Naive thymus-derived CD4-positive, alpha-beta T cell (primary cell): ENCODE data around the gene GOLGA8K. TPM values are rescaled to one million over a fixed set of nuclear protein-coding genes. Genes with fewer than 3 reads are reported as not detected.
"Not testable (repeated sequence)": the region's sequence is repeated elsewhere in the genome, so short reads cannot be mapped to it uniquely, and the experiment has no call there.

Experiments
- ATAC-seq: fragments of 150-1000 bp; cut with Tn5 transposase; 2 replicates; pipeline ENCODE4 v1.10.0; 2021; ENCODE audit warnings: mild to moderate bottlenecking, moderate library complexity
- CTCF ChIA-PET: fragments of 350-600 bp; sonication (Branson Sonifier 250); formaldehyde crosslinking; loops from one replicate; lab custom pipeline; 2021; ENCODE audit warnings: antibody characterized with exemption; lab: Charles Lee
- POLR2A ChIA-PET: fragments of 350-600 bp; sonication (Branson Sonifier 250); formaldehyde crosslinking; loops from one replicate; lab custom pipeline; 2021; ENCODE audit warnings: antibody characterized with exemption, inconsistent platforms; lab: Charles Lee
- DNase-seq, 9 donors: peaks; one replicate each; pipeline versions ENCODE4 v3.0.0 to v3.0.0-alpha.2; 2020 to 2022; ENCODE audit warnings: mixed read lengths in 1 of 9
- H3K27ac ChIP-seq: one replicate; pipeline ENCODE4 v1.7.0; 2013; ENCODE audit warnings: mild to moderate bottlenecking, low read depth, low read length, moderate library complexity
- H3K27me3 ChIP-seq, 2 donors: one replicate each; pipeline ENCODE4 v1.7.0; 2013; ENCODE audit warnings: low read length in 2 of 2, mild to moderate bottlenecking in 2 of 2, moderate library complexity in 2 of 2; ENCODE audit not compliant: control insufficient read depth in 2 of 2, insufficient read depth in 2 of 2
- H3K36me3 ChIP-seq, 3 experiments: 1 replicate in 2 of 3; 2 replicates in 1 of 3; pipeline ENCODE4 v1.7.0; 2013; ENCODE audit warnings: low read length in 3 of 3, mild to moderate bottlenecking in 3 of 3, moderate library complexity in 1 of 3; ENCODE audit not compliant: insufficient read depth in 3 of 3, control insufficient read depth in 2 of 3
- H3K4me1 ChIP-seq, 2 donors: one replicate each; pipeline ENCODE4 v1.7.0; 2013; ENCODE audit warnings: low read length in 2 of 2, mild to moderate bottlenecking in 2 of 2, moderate library complexity in 1 of 2; ENCODE audit not compliant: control insufficient read depth in 2 of 2, insufficient read depth in 2 of 2
- H3K4me3 ChIP-seq: 2 replicates; pipeline ENCODE4 v1.7.0; 2013; ENCODE audit warnings: mild to moderate bottlenecking, low read length
- H3K9me3 ChIP-seq, 3 experiments: 1 replicate in 2 of 3; 2 replicates in 1 of 3; pipeline ENCODE4 v1.7.0; 2013; ENCODE audit warnings: low read length in 3 of 3; ENCODE audit not compliant: control insufficient read depth in 2 of 3
- H3K27ac Mint-ChIP-seq, 9 donors: one replicate each; pipeline ENCODE4 v1.8.0; 2020 to 2022; ENCODE audit warnings: mixed read lengths in 9 of 9, mild to moderate bottlenecking in 8 of 9, moderate library complexity in 5 of 9, inconsistent platforms in 2 of 9
- H3K27me3 Mint-ChIP-seq, 5 donors: one replicate each; pipeline ENCODE4 v1.8.0; 2021 to 2022; ENCODE audit warnings: mixed read lengths in 5 of 5, mild to moderate bottlenecking in 1 of 5
- H3K36me3 Mint-ChIP-seq, 5 donors: one replicate each; pipeline ENCODE4 v1.8.0; 2020 to 2022; ENCODE audit warnings: mixed read lengths in 5 of 5, mild to moderate bottlenecking in 3 of 5, inconsistent platforms in 1 of 5
- H3K4me1 Mint-ChIP-seq, 7 donors: one replicate each; pipeline ENCODE4 v1.8.0; 2020 to 2022; ENCODE audit warnings: mixed read lengths in 7 of 7, mild to moderate bottlenecking in 3 of 7, inconsistent platforms in 1 of 7
- H3K4me3 Mint-ChIP-seq, 10 donors: one replicate each; pipeline ENCODE4 v1.8.0; 2020 to 2022; ENCODE audit warnings: mild to moderate bottlenecking in 10 of 10, mixed read lengths in 10 of 10, moderate library complexity in 6 of 10, inconsistent platforms in 2 of 10
- H3K9me3 Mint-ChIP-seq, 11 donors: one replicate each; pipeline ENCODE4 v1.8.0; 2020 to 2022; ENCODE audit warnings: mixed read lengths in 11 of 11, mild to moderate bottlenecking in 4 of 11, inconsistent platforms in 1 of 11, moderate library complexity in 1 of 11
- intact Hi-C, 2 donors: fragments of 100-400 bp; cut with micrococcal nuclease; formaldehyde crosslinking; loops; one replicate each; pipeline ENCODE4 v1.15.1; 2023
- polyA plus RNA-seq, 2 donors: library from polyadenylated mRNA; unstranded; fragments of 300-500 nt; fragmentation: Illumina TruSeq; gene quantifications; one replicate each; pipeline ENCODE4 v1.2.3, GENCODE V29; 2021
- total RNA-seq, 6 experiments: library from RNA in 5 of 6; stranded (reverse) in 5 of 6; gene quantifications; 1 replicate in 5 of 6; 2 replicates in 1 of 6; pipeline ENCODE4 v1.2.3 and lab custom pipeline; 2021 to 2026

Gene GOLGA8K
- total and polyA plus RNA-seq, 7 experiments from 2014 or later: 0.36 to 1.5 (median 1.2) TPM; not detected in 2

- H3K27ac ChIP-seq, H3K27ac Mint-ChIP-seq, intact Hi-C loops, ATAC-seq, H3K4me3 ChIP-seq, H3K27me3 Mint-ChIP-seq, DNase-seq, H3K4me3 Mint-ChIP-seq, H3K36me3 ChIP-seq, H3K27me3 ChIP-seq, CTCF ChIA-PET, H3K9me3 ChIP-seq, H3K9me3 Mint-ChIP-seq, POLR2A ChIA-PET, H3K36me3 Mint-ChIP-seq, H3K4me1 Mint-ChIP-seq, H3K4me1 ChIP-seq: not testable (repeated sequence)
Measured at GRCh38 chr15:32394745-32395144, 8.3 kb downstream of the GOLGA8K start.

GRCh38 chr15:32388050-32388648 lies 14.9 kb downstream of the GOLGA8K start:
- H3K27me3 Mint-ChIP-seq, H3K9me3 ChIP-seq, POLR2A ChIA-PET, H3K4me3 Mint-ChIP-seq, DNase-seq, intact Hi-C loops, H3K36me3 ChIP-seq, ATAC-seq, H3K4me1 Mint-ChIP-seq, H3K27ac Mint-ChIP-seq, H3K27me3 ChIP-seq, H3K36me3 Mint-ChIP-seq, H3K27ac ChIP-seq, H3K4me1 ChIP-seq, H3K9me3 Mint-ChIP-seq, H3K4me3 ChIP-seq, CTCF ChIA-PET: not testable (repeated sequence)

GRCh38 chr15:32385823-32386495 lies 17.1 kb downstream of the GOLGA8K start:
- H3K4me3 Mint-ChIP-seq, CTCF ChIA-PET, H3K36me3 ChIP-seq, H3K27ac ChIP-seq, H3K36me3 Mint-ChIP-seq, H3K27me3 Mint-ChIP-seq, H3K9me3 ChIP-seq, POLR2A ChIA-PET, H3K4me1 ChIP-seq, DNase-seq, H3K27me3 ChIP-seq, H3K4me1 Mint-ChIP-seq, H3K27ac Mint-ChIP-seq, H3K4me3 ChIP-seq, intact Hi-C loops, ATAC-seq, H3K9me3 Mint-ChIP-seq: not testable (repeated sequence)

- H3K36me3 ChIP-seq, H3K27me3 Mint-ChIP-seq, intact Hi-C loops, H3K36me3 Mint-ChIP-seq, H3K4me1 ChIP-seq, H3K4me3 ChIP-seq, H3K27ac ChIP-seq, H3K9me3 Mint-ChIP-seq, H3K9me3 ChIP-seq, ATAC-seq, POLR2A ChIA-PET, H3K27ac Mint-ChIP-seq, CTCF ChIA-PET, DNase-seq, H3K4me3 Mint-ChIP-seq, H3K27me3 ChIP-seq, H3K4me1 Mint-ChIP-seq: not testable (repeated sequence)
Measured at GRCh38 chr15:32374185-32374584, 28.9 kb downstream of the GOLGA8K start.

- ATAC-seq: peak; percentile 44
- H3K27me3 Mint-ChIP-seq, H3K27me3 ChIP-seq, H3K9me3 Mint-ChIP-seq, H3K36me3 Mint-ChIP-seq, H3K36me3 ChIP-seq, intact Hi-C loops, POLR2A ChIA-PET, H3K4me3 Mint-ChIP-seq, H3K4me1 Mint-ChIP-seq, H3K4me3 ChIP-seq, H3K27ac ChIP-seq, H3K4me1 ChIP-seq, H3K9me3 ChIP-seq, CTCF ChIA-PET, H3K27ac Mint-ChIP-seq, DNase-seq: not testable (repeated sequence)
Measured at GRCh38 chr15:32373707-32374106, 29.4 kb downstream of the GOLGA8K start.

GRCh38 chr15:32372075-32372474 lies 31.0 kb downstream of the GOLGA8K start:
- DNase-seq, H3K9me3 Mint-ChIP-seq, H3K4me3 ChIP-seq, CTCF ChIA-PET, H3K36me3 Mint-ChIP-seq, H3K27me3 ChIP-seq, H3K27ac ChIP-seq, H3K4me1 ChIP-seq, H3K27me3 Mint-ChIP-seq, H3K36me3 ChIP-seq, H3K4me3 Mint-ChIP-seq, H3K4me1 Mint-ChIP-seq, POLR2A ChIA-PET, H3K9me3 ChIP-seq, ATAC-seq, intact Hi-C loops: not testable (repeated sequence)
- peak overlapping the region in 1 of 9 donors; percentile 70 for H3K27ac Mint-ChIP-seq

GRCh38 chr15:32370526-32370925 lies 32.6 kb downstream of the GOLGA8K start:
- H3K27me3 ChIP-seq, H3K9me3 ChIP-seq, H3K4me1 ChIP-seq, H3K4me3 ChIP-seq, H3K36me3 ChIP-seq, H3K4me3 Mint-ChIP-seq, H3K27ac ChIP-seq, DNase-seq, intact Hi-C loops, CTCF ChIA-PET, H3K36me3 Mint-ChIP-seq, H3K9me3 Mint-ChIP-seq, H3K27me3 Mint-ChIP-seq, H3K27ac Mint-ChIP-seq, POLR2A ChIA-PET, ATAC-seq, H3K4me1 Mint-ChIP-seq: not testable (repeated sequence)
